ENCODE measurements around the gene BCL7A. TPM values are rescaled to one million over a fixed set of nuclear protein-coding genes. Genes with fewer than 3 reads are reported as not detected.

Gene BCL7A
- 33.8 to 40.1 TPM (median 34.6 TPM) in 3 replicates for total RNA-seq

DNA sequence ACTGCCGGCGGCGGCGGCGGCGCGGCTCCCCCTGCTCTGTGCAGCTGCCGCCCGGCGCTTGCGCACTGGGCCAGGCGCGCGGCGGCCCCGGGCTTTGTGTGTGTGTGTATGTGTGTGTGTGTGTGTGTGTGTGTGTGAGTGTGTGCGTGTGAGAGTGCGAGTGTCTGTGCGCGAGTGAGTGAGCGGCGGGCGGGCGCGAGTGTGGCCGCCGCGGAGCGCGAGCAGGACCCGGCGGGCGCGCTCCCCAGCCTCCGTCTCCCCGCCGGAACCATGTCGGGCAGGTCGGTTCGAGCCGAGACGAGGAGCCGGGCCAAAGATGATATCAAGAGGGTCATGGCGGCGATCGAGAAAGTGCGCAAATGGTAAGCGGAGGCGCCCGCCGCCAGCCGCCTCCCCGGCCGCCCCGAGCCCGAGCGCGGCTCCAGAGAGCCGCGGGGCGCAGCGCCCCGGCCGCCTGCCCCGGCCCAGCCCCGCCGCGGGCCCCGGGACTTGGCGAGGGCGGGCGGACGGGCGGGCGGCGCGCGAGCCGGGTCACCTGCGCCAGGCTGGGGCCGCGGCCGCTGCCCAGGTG is at the start of gene BCL7A:
TSS of gene BCL7A (plus strand) at position 63 of the 571 bp plus-strand sequence. CDS start at position 271, 208 bp downstream.
- Mint-ChIP-seq H3K27me3 (ENCODE audit: low read depth) (peaks cover 7% of the 10 kb centered on the region), H3K27ac (peak within 1 kb of the TSS; percentile 94), H3K4me3 (peak within 1 kb of the TSS; percentile 87), H3K4me1 (peaks cover 11% of the 10 kb centered on the region), H3K9me3 (peaks cover 10% of the 10 kb centered on the region), H3K36me3 (no peaks in the 10 kb centered on the region)
- peak; percentile 59 to 78 for DNase-seq (ENCODE audit: low spot score in 2 of 2, unreplicated experiment in 2 of 2)
- TF ChIP-seq, protein P1, sequence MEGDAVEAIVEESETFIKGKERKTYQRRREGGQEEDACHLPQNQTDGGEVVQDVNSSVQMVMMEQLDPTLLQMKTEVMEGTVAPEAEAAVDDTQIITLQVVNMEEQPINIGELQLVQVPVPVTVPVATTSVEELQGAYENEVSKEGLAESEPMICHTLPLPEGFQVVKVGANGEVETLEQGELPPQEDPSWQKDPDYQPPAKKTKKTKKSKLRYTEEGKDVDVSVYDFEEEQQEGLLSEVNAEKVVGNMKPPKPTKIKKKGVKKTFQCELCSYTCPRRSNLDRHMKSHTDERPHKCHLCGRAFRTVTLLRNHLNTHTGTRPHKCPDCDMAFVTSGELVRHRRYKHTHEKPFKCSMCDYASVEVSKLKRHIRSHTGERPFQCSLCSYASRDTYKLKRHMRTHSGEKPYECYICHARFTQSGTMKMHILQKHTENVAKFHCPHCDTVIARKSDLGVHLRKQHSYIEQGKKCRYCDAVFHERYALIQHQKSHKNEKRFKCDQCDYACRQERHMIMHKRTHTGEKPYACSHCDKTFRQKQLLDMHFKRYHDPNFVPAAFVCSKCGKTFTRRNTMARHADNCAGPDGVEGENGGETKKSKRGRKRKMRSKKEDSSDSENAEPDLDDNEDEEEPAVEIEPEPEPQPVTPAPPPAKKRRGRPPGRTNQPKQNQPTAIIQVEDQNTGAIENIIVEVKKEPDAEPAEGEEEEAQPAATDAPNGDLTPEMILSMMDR (IDR thresholded peaks at IDR 0.05; ENCODE audit: unreplicated experiment), result no peak

DNA sequence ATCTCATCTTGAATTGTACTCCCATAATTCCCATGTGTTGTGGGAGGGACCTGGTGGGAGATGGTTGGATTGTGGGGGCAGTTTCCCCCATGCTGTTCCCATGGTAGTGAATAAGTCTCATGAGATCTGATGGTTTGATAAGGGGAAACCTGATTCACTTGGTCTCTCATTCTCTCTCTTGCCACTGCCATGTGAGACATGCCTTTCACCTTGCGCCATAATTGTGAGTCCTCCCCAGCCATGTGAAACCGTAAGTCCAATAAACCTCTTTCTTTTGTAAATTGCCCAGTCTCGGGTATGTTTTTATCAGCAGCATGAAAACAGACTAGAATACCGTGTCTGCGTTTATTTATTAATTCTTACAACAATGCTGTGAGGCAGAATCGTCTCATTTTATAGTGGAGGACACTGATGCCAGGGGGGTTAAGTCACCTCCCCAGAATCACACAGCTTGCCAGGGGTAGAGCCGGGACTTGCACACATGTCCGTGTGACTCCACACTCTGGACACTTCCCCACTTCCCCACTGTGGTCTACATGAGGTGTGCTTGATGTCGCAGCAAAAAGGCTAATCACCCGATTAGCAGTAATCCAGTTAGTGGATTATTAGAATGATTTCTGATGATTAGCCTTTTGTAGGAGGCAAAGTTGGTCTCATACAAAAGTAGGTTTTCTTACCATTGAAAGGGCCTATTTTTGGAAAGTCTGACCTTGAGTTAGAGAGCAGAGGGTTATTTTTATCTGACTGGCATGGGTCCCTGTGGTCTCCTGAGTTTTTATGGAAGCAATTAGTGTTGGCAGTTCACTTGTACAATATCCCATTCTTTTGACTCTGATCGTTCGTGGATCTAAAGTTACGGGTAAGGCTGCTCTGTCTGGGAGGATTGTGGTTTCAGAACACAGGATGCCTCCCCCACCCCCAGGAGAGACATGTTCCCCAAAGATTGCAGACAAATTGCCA is 47.4 kb upstream of the BCL7A start:
- no peak overlapping the region for H3K4me3 Mint-ChIP-seq

DNA sequence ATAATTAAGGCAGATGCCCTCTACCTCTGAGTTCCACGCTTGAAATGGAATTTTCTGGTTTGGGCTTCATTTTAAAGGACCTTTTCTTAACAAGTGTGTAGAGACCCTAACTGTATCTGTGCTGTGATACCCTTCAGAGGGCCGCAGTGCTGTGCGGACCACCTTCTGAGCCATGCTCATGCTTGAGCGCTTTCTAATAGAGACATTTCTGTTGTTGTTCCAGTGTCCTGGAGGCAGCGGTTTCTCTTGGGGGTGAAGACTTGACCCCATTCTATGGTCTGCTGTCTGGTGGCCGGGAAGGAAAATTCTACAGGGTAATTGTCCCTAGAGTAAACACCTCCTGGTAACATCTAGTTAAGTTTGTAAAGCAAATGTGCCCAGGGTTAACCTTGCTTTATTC is 46.7 kb upstream of the BCL7A start:
- peaks cover 12% of the 10 kb centered on the region for H3K9me3 Mint-ChIP-seq
- no peak for DNase-seq (ENCODE audit: low spot score in 2 of 2, unreplicated experiment in 2 of 2)
- TF ChIP-seq, protein P1 (IDR thresholded peaks at IDR 0.05; ENCODE audit: unreplicated experiment), result no peak
- H3K36me3 Mint-ChIP-seq, result peaks cover 9% of the 10 kb centered on the region
- H3K4me1 Mint-ChIP-seq, result no peaks in the 10 kb centered on the region
- no peaks in the 10 kb centered on the region for H3K27me3 Mint-ChIP-seq (ENCODE audit: low read depth)
- H3K27ac Mint-ChIP-seq, result no peak overlapping the region
- H3K4me3 Mint-ChIP-seq, result no peak overlapping the region

More for the DNA sequence above, 47.4 kb upstream of the BCL7A start:
- no peak for DNase-seq (ENCODE audit: low spot score in 2 of 2, unreplicated experiment in 2 of 2)
- Mint-ChIP-seq H3K27ac (no peak overlapping the region), H3K9me3 (peaks cover 12% of the 10 kb centered on the region), H3K27me3 (ENCODE audit: low read depth) (no peaks in the 10 kb centered on the region), H3K4me1 (no peaks in the 10 kb centered on the region), H3K36me3 (peaks cover 9% of the 10 kb centered on the region)
- TF ChIP-seq, protein P1 (IDR thresholded peaks at IDR 0.05; ENCODE audit: unreplicated experiment), result no peak

DNA sequence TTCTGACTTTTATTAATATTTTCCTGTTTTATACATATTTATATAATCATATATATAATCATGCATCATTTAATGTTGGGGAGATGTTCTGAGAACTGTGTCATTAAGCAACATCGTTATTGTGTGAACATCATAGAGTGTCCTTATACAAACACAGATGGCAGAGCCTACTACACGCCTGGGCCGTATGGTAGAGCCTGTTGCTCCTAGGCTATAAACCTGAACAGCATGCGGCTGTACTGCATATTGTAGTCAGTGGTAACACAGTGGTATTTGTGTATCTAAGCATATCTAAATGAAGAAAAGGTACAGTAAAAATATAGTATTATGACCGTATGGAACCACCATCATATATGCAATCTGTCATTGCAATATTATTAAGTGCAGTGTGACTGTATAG is 44.7 kb upstream of the BCL7A start:
- Mint-ChIP-seq H3K9me3 (peaks cover 10% of the 10 kb centered on the region), H3K36me3 (peaks cover 3% of the 10 kb centered on the region), H3K27ac (no peak overlapping the region), H3K4me3 (no peak overlapping the region), H3K27me3 (ENCODE audit: low read depth) (no peaks in the 10 kb centered on the region), H3K4me1 (no peaks in the 10 kb centered on the region)
- TF ChIP-seq, protein P1 (IDR thresholded peaks at IDR 0.05; ENCODE audit: unreplicated experiment), result no peak
- DNase-seq (ENCODE audit: low spot score in 2 of 2, unreplicated experiment in 2 of 2), result no peak

DNA sequence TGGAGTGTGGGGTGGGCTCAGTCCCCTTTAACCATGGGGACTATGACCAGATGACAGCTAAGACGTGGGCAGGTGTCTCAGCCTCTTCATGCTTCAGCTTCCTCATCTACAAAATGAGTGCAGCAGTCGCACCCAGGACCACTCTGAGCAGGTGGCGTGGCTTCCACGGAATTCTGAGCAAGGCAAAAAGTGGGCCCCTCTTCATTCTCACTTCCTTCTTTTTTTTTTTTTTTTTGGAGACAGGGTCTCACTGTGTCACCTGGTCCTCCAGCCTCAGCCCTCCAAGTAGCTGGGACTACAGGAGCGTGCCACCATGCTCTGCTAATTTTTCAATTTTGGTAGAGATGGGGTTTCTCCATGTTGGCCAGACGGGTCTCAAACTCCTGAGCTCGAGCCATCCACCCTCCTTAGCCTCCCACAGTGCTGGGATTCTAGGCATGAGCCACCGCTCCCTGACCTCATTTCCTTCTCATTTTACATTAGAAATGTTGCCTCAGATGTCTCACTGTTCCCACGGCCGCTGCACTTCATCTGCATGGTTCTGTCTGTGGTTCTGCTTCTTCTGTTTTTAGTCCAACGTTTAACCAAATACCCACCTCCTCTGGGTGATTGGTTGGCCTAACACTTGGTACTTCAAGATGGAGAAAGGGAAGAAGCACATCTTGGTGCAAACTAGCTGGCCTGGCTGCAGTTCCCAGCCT is 41.3 kb upstream of the BCL7A start:
- Mint-ChIP-seq H3K4me3 (no peak overlapping the region), H3K27ac (no peak overlapping the region), H3K9me3 (no peaks in the 10 kb centered on the region), H3K4me1 (no peaks in the 10 kb centered on the region), H3K36me3 (no peaks in the 10 kb centered on the region), H3K27me3 (ENCODE audit: low read depth) (no peaks in the 10 kb centered on the region)
- DNase-seq (ENCODE audit: low spot score in 2 of 2, unreplicated experiment in 2 of 2), result no peak
- TF ChIP-seq, protein P1 (IDR thresholded peaks at IDR 0.05; ENCODE audit: unreplicated experiment), result no peak

Data from mesothelial cell of epicardium (in vitro differentiated cells).